Endodermal cell (in vitro differentiated cells): ENCODE measurements around the gene ARMC8. TPM values are rescaled to one million over a fixed set of nuclear protein-coding genes. Genes with fewer than 3 reads are reported as not detected.

Experiments used
- DNase-seq: peaks from one replicate; pipeline ENCODE4 v3.0.0-alpha.2; 2017
- H3K27ac ChIP-seq: 2 replicates; pipeline ENCODE4 v1.5.1; 2013; ENCODE audit warnings: mild to moderate bottlenecking, low read depth, low read length, moderate library complexity
- H3K27me3 ChIP-seq: 2 replicates; pipeline ENCODE4 v1.6.1; 2013; ENCODE audit warnings: mild to moderate bottlenecking, low read length, moderate library complexity; ENCODE audit not compliant: insufficient read depth, control insufficient read depth, poor library complexity, severe bottlenecking
- H3K36me3 ChIP-seq: 2 replicates; pipeline ENCODE4 v1.7.0; 2013; ENCODE audit warnings: mild to moderate bottlenecking, low read length, moderate library complexity; ENCODE audit not compliant: control insufficient read depth, insufficient read depth
- H3K4me1 ChIP-seq: one replicate; pipeline ENCODE4 v1.7.0; 2013; ENCODE audit warnings: low read length; ENCODE audit not compliant: control insufficient read depth, insufficient read depth
- H3K4me3 ChIP-seq: 2 replicates; pipeline ENCODE4 v1.5.1; 2013; ENCODE audit warnings: mild to moderate bottlenecking, low read length, moderate library complexity
- H3K9ac ChIP-seq: 2 replicates; pipeline ENCODE4 v1.6.1; 2013; ENCODE audit warnings: mild to moderate bottlenecking, low read length, moderate library complexity; ENCODE audit not compliant: poor library complexity, severe bottlenecking; ENCODE audit errors: extremely low read depth
- H3K9me3 ChIP-seq: 2 replicates; pipeline ENCODE4 v1.6.1; 2013; ENCODE audit warnings: mild to moderate bottlenecking, low read length, moderate library complexity; ENCODE audit not compliant: control insufficient read depth
- H3K27ac Mint-ChIP-seq: 2 replicates; pipeline ENCODE4 v1.8.0; 2020; ENCODE audit warnings: mixed read lengths
- H3K27me3 Mint-ChIP-seq: 2 replicates; pipeline ENCODE4 v1.8.0; 2021; ENCODE audit warnings: mild to moderate bottlenecking, mixed read lengths; ENCODE audit not compliant: insufficient read depth
- H3K36me3 Mint-ChIP-seq: 2 replicates; pipeline ENCODE4 v1.8.0; 2020; ENCODE audit warnings: low read depth, mixed read lengths
- H3K4me1 Mint-ChIP-seq: 2 replicates; pipeline ENCODE4 v1.8.0; 2020; ENCODE audit warnings: mixed read lengths
- H3K4me3 Mint-ChIP-seq: 2 replicates; pipeline ENCODE4 v1.8.0; 2020; ENCODE audit warnings: mild to moderate bottlenecking, moderate library complexity, mixed read lengths
- H3K9me3 Mint-ChIP-seq: 2 replicates; pipeline ENCODE4 v1.8.0; 2020; ENCODE audit warnings: mild to moderate bottlenecking, mixed read lengths
- WGBS, 2 experiments: methylation state at CpG; one replicate each; pipeline versions ENCODE4 v1.1.5 to v1.1.7; 2013; ENCODE audit warnings: missing lambda C conversion rate in 2 of 2, mixed read lengths in 1 of 2; ENCODE audit not compliant: insufficient coverage in 1 of 2, insufficient read length in 1 of 2; 5-methylcytosine and 5-hydroxymethylcytosine counted together
- total RNA-seq, 2 donors: library from RNA; stranded (reverse); fragmentation: NEBNext Ultra II Directional in 1 of 2; extraction: Animal tissue kit (Norgen Biotek cat#: 25700) in 1 of 2; gene quantifications; 2 replicates in 1 of 2; 3 replicates in 1 of 2; pipeline ENCODE4 v1.2.1, GENCODE V29; 2021
- TF ChIP-seq, protein P1 (sequence below): fragments of 200-600 bp; sonication (generic); conservative IDR thresholded peaks from 2 replicates; pipeline ENCODE4 v1.5.0; 2021; ENCODE audit warnings: antibody characterized with exemption, mild to moderate bottlenecking

ARMC8 gene
- total RNA-seq, 2 donors from 2014 or later = 58.6 to 60.4 TPM

DNA sequence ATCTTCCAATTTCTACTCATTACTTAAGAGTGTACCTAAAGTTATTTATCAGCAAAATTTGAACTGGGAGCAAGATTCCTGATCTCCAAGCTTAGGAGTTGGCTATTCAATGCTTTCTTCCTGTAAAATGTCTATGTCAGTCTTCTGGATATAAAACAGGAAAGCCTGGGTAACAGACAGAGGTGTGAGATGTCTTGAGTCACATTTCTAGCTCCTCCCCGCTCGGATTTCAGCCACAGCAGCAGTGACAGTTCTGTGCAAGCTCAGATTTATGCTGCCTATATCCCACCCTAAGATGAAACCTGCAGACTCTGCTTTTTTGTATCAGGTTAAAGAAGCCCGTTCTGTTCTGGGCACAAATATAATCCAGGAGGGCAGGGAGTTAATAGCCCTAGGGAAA is 2.1 kb upstream of the ARMC8 start:
- no peak overlapping the region for H3K9ac ChIP-seq
- Mint-ChIP-seq H3K36me3 (peaks cover 4% of the 10 kb centered on the region), H3K4me1 (peaks cover 18% of the 10 kb centered on the region), H3K27me3 (peaks cover 38% of the 10 kb centered on the region), H3K9me3 (no peaks in the 10 kb centered on the region), H3K4me3 (no peak overlapping the region), H3K27ac (no peak overlapping the region)
- no peaks in the 10 kb centered on the region for H3K4me1 ChIP-seq
- no peak overlapping the region for H3K4me3 ChIP-seq
- TF ChIP-seq, protein P1, sequence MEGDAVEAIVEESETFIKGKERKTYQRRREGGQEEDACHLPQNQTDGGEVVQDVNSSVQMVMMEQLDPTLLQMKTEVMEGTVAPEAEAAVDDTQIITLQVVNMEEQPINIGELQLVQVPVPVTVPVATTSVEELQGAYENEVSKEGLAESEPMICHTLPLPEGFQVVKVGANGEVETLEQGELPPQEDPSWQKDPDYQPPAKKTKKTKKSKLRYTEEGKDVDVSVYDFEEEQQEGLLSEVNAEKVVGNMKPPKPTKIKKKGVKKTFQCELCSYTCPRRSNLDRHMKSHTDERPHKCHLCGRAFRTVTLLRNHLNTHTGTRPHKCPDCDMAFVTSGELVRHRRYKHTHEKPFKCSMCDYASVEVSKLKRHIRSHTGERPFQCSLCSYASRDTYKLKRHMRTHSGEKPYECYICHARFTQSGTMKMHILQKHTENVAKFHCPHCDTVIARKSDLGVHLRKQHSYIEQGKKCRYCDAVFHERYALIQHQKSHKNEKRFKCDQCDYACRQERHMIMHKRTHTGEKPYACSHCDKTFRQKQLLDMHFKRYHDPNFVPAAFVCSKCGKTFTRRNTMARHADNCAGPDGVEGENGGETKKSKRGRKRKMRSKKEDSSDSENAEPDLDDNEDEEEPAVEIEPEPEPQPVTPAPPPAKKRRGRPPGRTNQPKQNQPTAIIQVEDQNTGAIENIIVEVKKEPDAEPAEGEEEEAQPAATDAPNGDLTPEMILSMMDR = no peak
- no peak overlapping the region for H3K27ac ChIP-seq
- no peaks in the 10 kb centered on the region for H3K36me3 ChIP-seq
- peaks cover 33% of the 10 kb centered on the region for H3K27me3 ChIP-seq
- H3K9me3 ChIP-seq = no peaks in the 10 kb centered on the region
- no peak for DNase-seq
- WGBS, 2 experiments = 50 to 74% methylated on average over 3 of the region's 3 CpGs

DNA sequence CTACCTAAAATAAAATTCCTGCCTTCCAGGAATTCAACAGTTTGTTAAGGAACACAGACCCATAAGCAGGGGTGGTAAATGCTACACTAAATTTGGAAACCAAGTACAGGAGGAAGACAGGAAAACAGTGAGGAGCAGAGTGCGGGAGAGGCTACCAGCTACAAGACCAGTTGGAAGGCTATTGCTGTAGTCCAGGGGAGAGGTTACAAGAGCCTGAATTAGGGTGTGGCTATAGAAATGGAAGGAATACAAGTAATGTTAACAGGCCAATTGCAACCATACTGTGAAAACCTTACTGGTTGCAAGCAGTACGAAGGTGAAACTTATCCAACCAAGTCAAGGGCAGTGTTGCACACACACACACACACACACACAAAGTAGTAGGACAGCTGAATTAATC is 880 bp upstream of the ARMC8 start:
- Histone ChIP-seq H3K27me3 (peaks cover 33% of the 10 kb centered on the region), H3K4me1 (no peaks in the 10 kb centered on the region), H3K4me3 (peak overlapping the region; percentile 89), H3K9ac (no peak overlapping the region), H3K27ac (no peak overlapping the region), H3K9me3 (no peaks in the 10 kb centered on the region), H3K36me3 (peaks cover 8% of the 10 kb centered on the region)
- Mint-ChIP-seq H3K36me3 (peaks cover 10% of the 10 kb centered on the region), H3K4me1 (peaks cover 19% of the 10 kb centered on the region), H3K9me3 (no peaks in the 10 kb centered on the region), H3K4me3 (peak overlapping the region; percentile 88), H3K27ac (no peak overlapping the region), H3K27me3 (peaks cover 33% of the 10 kb centered on the region)
- TF ChIP-seq, protein P1 = no peak
- DNase-seq = no peak
- 45 to 82% methylated on average over 1 to 2 of the region's 2 CpGs for WGBS, 2 experiments

DNA sequence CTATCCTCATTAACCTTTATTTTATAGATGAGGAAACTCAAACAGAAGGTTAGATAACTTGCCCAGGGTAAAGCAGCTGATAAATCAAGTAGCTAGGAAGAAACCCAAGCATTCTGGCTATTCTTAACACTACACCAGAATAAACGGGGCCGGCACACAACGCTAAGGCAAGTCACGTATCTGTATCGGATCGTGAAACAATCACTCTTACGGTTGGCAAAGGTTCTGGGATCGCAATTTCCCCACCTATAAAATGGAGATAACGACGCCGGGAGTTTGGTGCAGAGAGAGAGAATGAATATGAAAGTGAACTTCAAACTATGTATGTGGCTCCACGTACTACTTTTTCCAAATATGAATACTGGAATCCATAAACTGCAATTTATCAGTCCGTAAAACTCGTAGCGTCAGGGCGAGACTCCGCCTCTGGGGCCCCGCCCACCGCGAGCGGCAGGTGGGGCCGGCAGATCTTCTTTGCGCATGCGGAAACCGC is 252 bp upstream of the ARMC8 start:
- H3K36me3 Mint-ChIP-seq = peaks cover 16% of the 10 kb centered on the region
- H3K9me3 Mint-ChIP-seq = no peaks in the 10 kb centered on the region
- H3K27ac Mint-ChIP-seq = peak overlapping the region; percentile 100
- peak; percentile 94 for DNase-seq
- H3K9ac ChIP-seq = peak overlapping the region; percentile 73
- peaks cover 19% of the 10 kb centered on the region for H3K4me1 Mint-ChIP-seq
- H3K27me3 ChIP-seq = peaks cover 32% of the 10 kb centered on the region
- no peaks in the 10 kb centered on the region for H3K4me1 ChIP-seq
- H3K9me3 ChIP-seq = peaks cover 6% of the 10 kb centered on the region
- WGBS, 2 experiments = 0 to 1% methylated on average over 13 to 25 of the region's 25 CpGs
- TF ChIP-seq, protein P1 = no peak
- H3K4me3 Mint-ChIP-seq = peak overlapping the region; percentile 88
- peaks cover 32% of the 10 kb centered on the region for H3K27me3 Mint-ChIP-seq
- H3K27ac ChIP-seq = peak overlapping the region; percentile 94
- peak overlapping the region; percentile 89 for H3K4me3 ChIP-seq
- peaks cover 15% of the 10 kb centered on the region for H3K36me3 ChIP-seq
